Keratinocyte (primary cell): Measurements from ENCODE around the gene PRKRA. TPM values are rescaled to one million over a fixed set of nuclear protein-coding genes. Genes with fewer than 3 reads are reported as not detected.

Experiments
- DNase-seq: peaks from one replicate; pipeline ENCODE4 v3.0.0-alpha.2; 2011; ENCODE audit warnings: low read depth, missing footprints, low spot score
- FAIRE-seq: peaks from 2 replicates; lab custom pipeline; 2011; peaks lifted over from hg19 to GRCh38; lab: Jason Lieb, UNC
- H2AFZ ChIP-seq: 2 replicates; pipeline ENCODE4 v1.6.0; 2012; ENCODE audit warnings: low read length, control low read depth, inconsistent platforms; ENCODE audit not compliant: control insufficient read depth
- H3K27ac ChIP-seq: 2 replicates; pipeline ENCODE4 v1.5.1; 2011; ENCODE audit warnings: low read length; ENCODE audit not compliant: control insufficient read depth, insufficient read depth
- H3K27me3 ChIP-seq: 3 replicates; pipeline ENCODE4 v1.6.0; 2011; ENCODE audit warnings: low read length; ENCODE audit not compliant: control insufficient read depth, insufficient read depth; ENCODE audit errors: extremely low read depth
- H3K36me3 ChIP-seq, 2 experiments: 2 replicates in 1 of 2; 3 replicates in 1 of 2; pipeline ENCODE4 v1.5.1; 2011; ENCODE audit warnings: low read length in 2 of 2, mild to moderate bottlenecking in 1 of 2; ENCODE audit not compliant: control insufficient read depth in 2 of 2, insufficient read depth in 2 of 2; ENCODE audit errors: extremely low read depth in 1 of 2
- H3K4me1 ChIP-seq: 3 replicates; pipeline ENCODE4 v1.5.1; 2011; ENCODE audit warnings: low read length; ENCODE audit not compliant: control insufficient read depth, insufficient read depth; ENCODE audit errors: extremely low read depth
- H3K4me2 ChIP-seq: 3 replicates; pipeline ENCODE4 v1.6.0; 2011; ENCODE audit warnings: low read depth, low read length; ENCODE audit not compliant: control insufficient read depth, insufficient read depth; ENCODE audit errors: extremely low read depth
- H3K4me3 ChIP-seq, 3 experiments: fragments of 200-600 bp in 1 of 3; sonication (generic) in 1 of 3; 2 replicates in 2 of 3; 3 replicates in 1 of 3; pipeline ENCODE4 v1.5.1; 2011 to 2016; ENCODE audit warnings: low read length in 3 of 3, mild to moderate bottlenecking in 3 of 3, control low read depth in 2 of 3, inconsistent platforms in 1 of 3, low read depth in 1 of 3, mixed read lengths in 1 of 3, mixed run types in 1 of 3, moderate library complexity in 1 of 3; ENCODE audit not compliant: control insufficient read depth in 2 of 3, insufficient read depth in 2 of 3; ENCODE audit errors: extremely low read depth in 1 of 3
- H3K79me2 ChIP-seq: 2 replicates; pipeline ENCODE4 v1.6.0; 2012; ENCODE audit warnings: low read length; ENCODE audit not compliant: control insufficient read depth, insufficient read depth
- H3K9ac ChIP-seq: 3 replicates; pipeline ENCODE4 v1.6.0; 2011; ENCODE audit warnings: low read length; ENCODE audit not compliant: control insufficient read depth, insufficient read depth; ENCODE audit errors: extremely low read depth
- H3K9me1 ChIP-seq: 3 replicates; pipeline ENCODE4 v1.6.0; 2011; ENCODE audit warnings: low read length; ENCODE audit not compliant: control insufficient read depth, insufficient read depth; ENCODE audit errors: extremely low read depth
- H3K9me3 ChIP-seq: 2 replicates; pipeline ENCODE4 v1.5.1; 2012; ENCODE audit warnings: low read depth, low read length; ENCODE audit not compliant: control insufficient read depth
- H4K20me1 ChIP-seq: 3 replicates; pipeline ENCODE4 v1.6.0; 2011; ENCODE audit warnings: low read length; ENCODE audit not compliant: control insufficient read depth, insufficient read depth; ENCODE audit errors: extremely low read depth
- CTCF ChIP-seq, 3 experiments: IDR thresholded peaks in 1 of 3; conservative IDR thresholded peaks in 1 of 3; optimal IDR thresholded peaks in 1 of 3; 2 replicates in 2 of 3; 3 replicates in 1 of 3; pipeline versions ENCODE3 to v1.5.1; 2011; ENCODE audit warnings: low read length in 3 of 3, mild to moderate bottlenecking in 3 of 3, moderate library complexity in 2 of 3, control low read depth in 1 of 3, inconsistent platforms in 1 of 3; ENCODE audit not compliant: insufficient read depth in 2 of 3; ENCODE audit errors: extremely low read depth in 1 of 3
- EZH2 ChIP-seq: IDR thresholded peaks from one replicate; pipeline ENCODE4 v1.6.1; 2012; ENCODE audit warnings: inconsistent platforms, mild to moderate bottlenecking, low read length, moderate library complexity
- dilution Hi-C: fragments of 300-500 bp; cut with MboI; formaldehyde crosslinking; loops from one replicate; pipeline ENCODE4 v1.7.0; 2020; ENCODE audit warnings: low sequenced_read_pairs; ENCODE audit not compliant: extremely low pct_ligation_motif_present
- polyA plus RNA-seq, 5 experiments: library from polyadenylated mRNA; depleted of rRNA in 3 of 5; stranded (reverse) in 3 of 5; stranded (forward) in 1 of 5; unstranded in 1 of 5; fragments of >200 nt; gene quantifications; 1 replicate in 1 of 5; 2 replicates in 3 of 5; 3 replicates in 1 of 5; pipeline versions ENCODE4 v1.2.1 to v1.2.3, GENCODE V29; 2011 to 2012; ENCODE audit warnings: missing spikeins in 2 of 5, low read depth in 1 of 5, low replicate concordance in 1 of 5

Gene PRKRA
- polyA plus RNA-seq, 1 donor (not counting 4 experiments of a cell fraction or from before 2014, with no cell fraction given): 38.4 TPM

GRCh38 chr2:178469219-178469849, 18.4 kb upstream of the PRKRA start:
- Histone ChIP-seq H3K4me3 (no peak overlapping the region), H3K9ac (no peak overlapping the region), H3K4me1 (peaks cover 3% of the 10 kb centered on the region), H3K9me3 (no peaks in the 10 kb centered on the region), H4K20me1 (no peaks in the 10 kb centered on the region), H3K9me1 (no peaks in the 10 kb centered on the region), H2AFZ (no peak overlapping the region), H3K79me2 (no peaks in the 10 kb centered on the region), H3K27me3 (no peaks in the 10 kb centered on the region), H3K27ac (no peak overlapping the region), H3K36me3 (no peaks in the 10 kb centered on the region), H3K4me2 (no peak overlapping the region)
- TF ChIP-seq CTCF (optimal IDR thresholded peaks at IDR 0.05 in 1 of 3, IDR thresholded peaks at IDR 0.05 in 1 of 3, conservative IDR thresholded peaks at IDR 0.05 in 1 of 3; ENCODE audit: extremely low read depth in 1 of 3, insufficient read depth in 2 of 3, low read length in 3 of 3) (no peak), EZH2 (no peak)
- FAIRE-seq (no peak), DNase-seq (no peak)
- dilution Hi-C loops: no loop called here

DNA sequence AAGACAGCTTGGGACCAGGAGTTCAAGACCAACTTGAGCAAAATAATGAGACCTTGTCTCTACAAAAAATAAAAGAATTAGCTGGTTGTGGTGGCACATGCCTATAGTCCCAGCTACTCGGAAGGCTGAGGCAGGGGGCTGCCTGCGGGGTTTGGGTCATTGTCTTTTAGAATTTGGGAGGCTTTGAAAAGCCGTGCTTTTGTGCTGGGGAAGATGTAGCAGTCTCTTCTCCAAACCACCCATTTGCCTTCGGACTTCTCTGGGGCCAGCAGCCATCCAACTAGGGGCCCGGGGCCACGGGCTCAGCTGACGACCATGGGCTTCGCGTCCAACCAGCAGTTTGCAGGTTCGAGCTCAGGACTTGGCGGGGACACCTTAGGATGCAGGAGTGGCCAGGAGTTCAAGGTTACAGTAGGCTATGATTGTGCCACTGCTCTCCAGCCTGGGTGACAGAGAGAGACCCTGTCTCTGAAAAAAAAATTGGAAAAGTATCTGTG, 6.5 kb upstream of the PRKRA start:
- no peaks in the 10 kb centered on the region for H3K9me3 ChIP-seq
- dilution Hi-C loops: no loop called here
- H3K9ac ChIP-seq: no peak overlapping the region
- H3K79me2 ChIP-seq: no peaks in the 10 kb centered on the region
- no peaks in the 10 kb centered on the region for H3K36me3 ChIP-seq
- FAIRE-seq (no peak), DNase-seq (no peak)
- H2AFZ ChIP-seq: no peak overlapping the region
- H3K27ac ChIP-seq: no peak overlapping the region
- no peak for TF ChIP-seq CTCF (optimal IDR thresholded peaks at IDR 0.05 in 1 of 3, IDR thresholded peaks at IDR 0.05 in 1 of 3, conservative IDR thresholded peaks at IDR 0.05 in 1 of 3; ENCODE audit: extremely low read depth in 1 of 3, insufficient read depth in 2 of 3, low read length in 3 of 3)
- TF ChIP-seq EZH2: no peak
- H3K9me1 ChIP-seq: no peaks in the 10 kb centered on the region
- H4K20me1 ChIP-seq: no peaks in the 10 kb centered on the region
- H3K4me3 ChIP-seq: no peak overlapping the region
- H3K4me1 ChIP-seq: no peaks in the 10 kb centered on the region
- H3K27me3 ChIP-seq: no peaks in the 10 kb centered on the region
- no peak overlapping the region for H3K4me2 ChIP-seq
